ENCODE results near the gene CCDC148.

CCDC148 gene

DNA sequence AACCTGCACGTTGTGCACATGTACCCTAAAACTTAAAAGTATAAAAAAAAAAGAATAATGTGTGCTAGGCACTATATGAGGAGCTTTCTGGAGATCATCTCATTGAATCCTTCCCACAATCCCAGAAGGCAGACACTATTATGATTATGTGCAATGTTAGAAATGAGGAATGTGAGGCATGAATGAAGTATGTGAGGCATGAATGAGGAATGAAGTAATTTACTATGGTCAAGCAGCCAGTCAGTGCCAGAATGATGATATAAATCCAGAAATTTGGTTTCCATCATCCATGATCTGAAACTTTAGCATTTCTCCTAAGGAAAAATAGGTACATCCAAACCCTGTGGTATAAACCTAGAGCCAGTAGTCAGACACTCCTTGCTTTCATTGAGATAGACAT lies 42.0 kb downstream of the CCDC148 start:
- no peak for DNase-seq (ENCODE audit: low read depth)

DNA sequence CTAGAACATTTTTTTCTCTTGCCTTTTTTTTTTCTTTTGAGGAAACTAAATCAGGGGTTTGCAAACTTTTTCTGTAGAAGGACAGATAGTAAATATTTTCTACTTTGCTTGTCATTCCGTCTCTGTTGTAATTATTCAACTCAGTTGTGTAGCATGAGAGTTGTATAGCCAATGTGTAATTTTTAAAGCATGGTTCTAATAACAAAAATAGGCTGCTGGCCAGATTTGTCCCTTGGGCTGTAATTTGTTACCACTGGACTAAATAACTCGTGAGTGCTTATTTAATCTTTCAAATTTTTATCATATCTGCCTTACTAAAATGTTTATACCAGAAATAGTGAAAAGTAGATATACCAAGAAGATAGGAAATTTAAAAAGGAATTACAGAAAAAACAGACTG lies 43.0 kb downstream of the CCDC148 start:
- no peak for DNase-seq (ENCODE audit: low read depth)

GRCh38 chr2:158412206-158412605 lies 44.3 kb downstream of the CCDC148 start:
- DNase-seq (ENCODE audit: low read depth): no peak

GRCh38 chr2:158411748-158412147 lies 44.8 kb downstream of the CCDC148 start:
- DNase-seq (ENCODE audit: low read depth): no peak

- DNase-seq (ENCODE audit: low read depth): no peak
These were observed 46.4 kb downstream of the CCDC148 start for GRCh38 chr2:158410132-158410531.

GRCh38 chr2:158407031-158407430 lies 49.5 kb downstream of the CCDC148 start:
- no peak for DNase-seq (ENCODE audit: low read depth)

- no peak for DNase-seq (ENCODE audit: low read depth)
These were observed 51.2 kb downstream of the CCDC148 start for GRCh38 chr2:158405341-158405740.

- no peak for DNase-seq (ENCODE audit: low read depth)
These were observed 53.3 kb downstream of the CCDC148 start for GRCh38 chr2:158403237-158403636.

DNA sequence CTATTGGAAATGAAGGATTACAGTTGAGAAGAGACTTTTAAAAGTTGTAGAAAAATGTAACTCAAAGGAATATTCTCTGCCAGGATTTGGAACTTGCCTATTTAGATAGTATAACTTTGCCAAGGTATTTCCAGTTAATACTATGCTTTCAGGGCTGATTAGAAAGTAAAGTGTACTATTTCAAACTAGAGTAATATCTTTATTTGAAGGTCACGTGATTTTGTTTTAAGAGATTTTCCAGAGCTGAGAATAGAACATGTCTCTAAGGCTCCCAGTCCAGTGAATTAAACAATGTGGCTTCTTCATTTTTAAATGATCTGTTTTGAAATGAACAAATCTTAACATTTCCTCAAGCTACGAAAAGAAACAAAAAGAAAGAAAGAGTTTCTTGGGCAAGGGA lies 53.9 kb downstream of the CCDC148 start:
- no peak for DNase-seq (ENCODE audit: low read depth)

DNA sequence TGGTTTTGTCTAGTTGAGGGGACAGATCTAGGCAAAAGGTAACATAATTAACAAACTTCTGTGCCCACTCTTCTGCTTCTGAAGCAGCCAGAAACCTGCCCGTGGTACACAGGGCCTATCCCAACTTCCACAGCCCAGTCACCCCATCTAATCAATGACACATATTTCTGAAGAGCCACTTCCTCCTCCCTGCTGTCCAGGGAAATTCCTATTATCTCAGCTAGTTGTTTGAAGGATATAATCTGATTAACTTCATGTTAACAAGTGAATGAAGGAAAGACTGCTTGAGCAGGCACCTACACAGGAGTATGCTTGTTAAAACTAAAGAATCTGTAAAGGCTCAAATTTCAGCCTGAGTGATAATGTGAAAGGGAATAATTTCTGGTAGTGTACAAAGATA lies 61.4 kb downstream of the CCDC148 start:
- no peak for DNase-seq (ENCODE audit: low read depth)

- DNase-seq (ENCODE audit: low read depth): no peak
These were observed 62.1 kb downstream of the CCDC148 start for GRCh38 chr2:158394453-158394852.

- DNase-seq (ENCODE audit: low read depth): no peak
These were observed 62.7 kb downstream of the CCDC148 start for GRCh38 chr2:158393886-158394285.

- DNase-seq (ENCODE audit: low read depth): no peak
These were observed 63.9 kb downstream of the CCDC148 start for GRCh38 chr2:158392687-158393086.

- no peak for DNase-seq (ENCODE audit: low read depth)
These were observed 64.7 kb downstream of the CCDC148 start for GRCh38 chr2:158391876-158392275.

DNA sequence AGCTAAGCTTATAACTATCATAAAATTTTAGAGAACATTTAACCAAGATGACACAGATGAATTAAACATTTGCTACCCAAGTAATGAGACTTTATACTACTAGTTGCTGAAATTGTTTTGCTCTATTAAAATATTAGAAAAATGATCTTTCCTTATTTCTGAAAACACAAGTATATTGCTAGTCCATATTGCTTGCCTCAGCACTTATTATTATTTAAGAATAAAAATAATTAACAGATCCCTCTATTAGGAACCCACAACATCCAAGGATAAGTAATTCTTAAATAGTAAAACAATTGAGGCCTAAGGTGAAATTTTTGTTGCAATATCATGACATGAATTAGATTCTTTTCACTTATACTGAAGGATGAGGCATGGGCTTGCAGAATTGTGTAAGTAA lies 65.2 kb downstream of the CCDC148 start:
- no peak for DNase-seq (ENCODE audit: low read depth)

GRCh38 chr2:158388159-158388558 lies 68.4 kb downstream of the CCDC148 start:
- no peak for DNase-seq (ENCODE audit: low read depth)

DNA sequence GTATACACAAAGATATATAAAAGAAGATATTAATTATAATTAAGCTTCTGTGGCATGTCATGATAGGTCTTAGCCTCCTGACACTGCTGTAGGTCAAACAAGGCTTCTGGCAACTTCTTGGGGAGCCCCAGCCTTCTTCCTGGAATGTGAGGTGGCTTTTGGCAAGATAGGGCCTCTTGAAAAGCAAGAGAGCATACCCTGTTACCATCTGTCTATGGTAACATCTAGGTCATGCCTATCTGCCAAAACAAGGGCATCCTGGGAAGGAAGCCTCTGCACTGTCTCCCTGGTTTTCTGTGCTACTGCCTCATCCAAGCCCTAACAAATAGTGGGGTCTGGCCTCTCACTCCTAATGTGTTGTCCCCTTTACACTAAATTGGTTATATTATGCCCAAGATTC lies 70.9 kb downstream of the CCDC148 start:
- DNase-seq (ENCODE audit: low read depth): no peak

- DNase-seq (ENCODE audit: low read depth): no peak
These were observed 74.6 kb downstream of the CCDC148 start for GRCh38 chr2:158381978-158382377.

- no peak for DNase-seq (ENCODE audit: low read depth)
These were observed 75.3 kb downstream of the CCDC148 start for GRCh38 chr2:158381205-158381604.

- no peak for DNase-seq (ENCODE audit: low read depth)
These were observed 75.8 kb downstream of the CCDC148 start for GRCh38 chr2:158380746-158381145.

GRCh38 chr2:158378926-158379325 lies 77.6 kb downstream of the CCDC148 start:
- peak; percentile 47 for DNase-seq (ENCODE audit: low read depth)

DNA sequence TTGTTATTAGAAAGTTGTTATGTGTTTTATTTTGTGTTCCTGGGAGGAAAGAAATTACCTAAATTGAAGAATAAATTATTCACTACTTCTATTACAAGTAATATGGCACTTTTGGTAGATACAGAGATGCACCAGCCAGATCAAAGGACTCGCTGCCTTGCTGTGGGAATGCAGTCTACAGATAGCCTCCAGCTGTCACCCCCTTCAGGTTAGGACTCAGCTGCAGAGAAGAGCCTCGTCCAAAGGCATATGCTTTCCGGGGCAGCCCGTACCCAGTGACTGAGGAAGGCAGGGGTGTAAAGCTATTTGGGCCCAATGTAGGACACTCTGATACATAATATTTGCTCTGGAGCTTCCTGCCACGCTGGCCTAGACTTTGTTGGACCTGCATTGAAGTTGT lies 90.2 kb downstream of the CCDC148 start:
- no peak for DNase-seq (ENCODE audit: low read depth)

GRCh38 chr2:158359846-158360245 lies 96.7 kb downstream of the CCDC148 start:
- DNase-seq (ENCODE audit: low read depth): no peak

DNA sequence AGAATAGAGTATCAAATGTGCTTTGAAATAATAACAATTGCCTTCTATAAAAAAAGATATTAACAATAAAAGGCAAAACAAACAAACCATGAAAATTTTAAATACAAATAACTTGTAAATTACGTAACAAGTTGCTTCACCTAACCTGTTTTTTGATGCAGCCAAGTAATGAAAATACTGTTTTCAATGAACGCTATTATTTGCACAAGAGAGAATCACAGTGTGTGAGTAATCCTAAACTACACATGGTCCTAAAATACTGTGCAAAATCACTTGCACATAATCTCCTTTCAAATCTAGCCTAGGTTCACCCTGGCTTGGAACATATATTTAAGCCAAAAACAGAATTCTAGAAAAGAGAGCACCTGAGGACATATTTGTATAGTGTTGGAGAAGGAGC lies 98.9 kb downstream of the CCDC148 start:
- no peak for DNase-seq (ENCODE audit: low read depth)

GRCh38 chr2:158357122-158357521 lies 99.4 kb downstream of the CCDC148 start:
- DNase-seq (ENCODE audit: low read depth): no peak

Measured in GM04504 (cell line).